Fibroblast of lung (primary cell): Measurements from ENCODE around the gene PIK3C2A.

Experiments
- CTCF ChIP-seq, 2 donors: IDR thresholded peaks in 1 of 2; conservative IDR thresholded peaks in 1 of 2; 1 replicate in 1 of 2; 2 replicates in 1 of 2; pipeline ENCODE4 v1.5.1; 2011 to 2012; ENCODE audit warnings: low read length in 2 of 2, control low read depth in 1 of 2, inconsistent platforms in 1 of 2, low read depth in 1 of 2, mild to moderate bottlenecking in 1 of 2
- EZH2 ChIP-seq: IDR thresholded peaks from 2 replicates; pipeline ENCODE4 v1.5.1; 2012; ENCODE audit warnings: low read length, control low read depth, mild to moderate bottlenecking; ENCODE audit errors: missing control alignments

- TF ChIP-seq EZH2 (no peak), CTCF (conservative IDR thresholded peaks at IDR 0.05 in 1 of 2, IDR thresholded peaks at IDR 0.05 in 1 of 2; ENCODE audit: low read depth in 1 of 2, low read length in 2 of 2) (no peak)
Measured at GRCh38 chr11:17233101-17233500, 25.3 kb upstream of the PIK3C2A start.
